CD8-positive, alpha-beta memory T cell (primary cell): ENCODE measurements around the gene PRR19. TPM values are rescaled to one million over a fixed set of nuclear protein-coding genes. Genes with fewer than 3 reads are reported as not detected.
"Not testable (repeated sequence)": the region's sequence is repeated elsewhere in the genome, so short reads cannot be mapped to it uniquely, and the experiment has no call there.

Experiments
- CTCF ChIA-PET: fragments of 350-600 bp; sonication (Branson Sonifier 250); formaldehyde crosslinking; loops from one replicate; lab custom pipeline; 2021; ENCODE audit warnings: antibody characterized with exemption; lab: Charles Lee
- POLR2A ChIA-PET: fragments of 350-600 bp; sonication (Branson Sonifier 250); formaldehyde crosslinking; loops from one replicate; lab custom pipeline; 2021; ENCODE audit warnings: antibody characterized with exemption; lab: Charles Lee
- DNase-seq, 5 donors: peaks; one replicate each; pipeline versions ENCODE4 v3.0.0 to v3.0.0-alpha.2; 2020 to 2022; ENCODE audit warnings: mixed read lengths in 1 of 5
- H3K27ac ChIP-seq: one replicate; pipeline ENCODE4 v1.7.0; 2013; ENCODE audit warnings: low read depth, mild to moderate bottlenecking, low read length, moderate library complexity
- H3K27me3 ChIP-seq: 2 replicates; pipeline ENCODE4 v1.7.0; 2013; ENCODE audit warnings: low read length, mild to moderate bottlenecking; ENCODE audit not compliant: insufficient read depth, poor library complexity, severe bottlenecking
- H3K36me3 ChIP-seq: 2 replicates; pipeline ENCODE4 v1.7.0; 2013; ENCODE audit warnings: mild to moderate bottlenecking, low read length, moderate library complexity; ENCODE audit not compliant: insufficient read depth
- H3K4me1 ChIP-seq: 2 replicates; pipeline ENCODE4 v1.7.0; 2013; ENCODE audit warnings: mild to moderate bottlenecking, low read length, moderate library complexity; ENCODE audit not compliant: insufficient read depth
- H3K4me3 ChIP-seq: 2 replicates; pipeline ENCODE4 v1.7.0; 2013; ENCODE audit warnings: mild to moderate bottlenecking, low read length
- H3K9me3 ChIP-seq: 2 replicates; pipeline ENCODE4 v1.7.0; 2013; ENCODE audit warnings: mild to moderate bottlenecking, low read length
- H3K27ac Mint-ChIP-seq, 8 donors: one replicate each; pipeline ENCODE4 v1.8.0; 2020 to 2021; ENCODE audit warnings: mixed read lengths in 8 of 8, mild to moderate bottlenecking in 6 of 8, inconsistent platforms in 3 of 8, moderate library complexity in 3 of 8
- H3K27me3 Mint-ChIP-seq, 2 donors: one replicate each; pipeline ENCODE4 v1.8.0; 2020 to 2021; ENCODE audit warnings: mixed read lengths in 2 of 2, mild to moderate bottlenecking in 1 of 2, moderate library complexity in 1 of 2
- H3K36me3 Mint-ChIP-seq, 3 donors: one replicate each; pipeline ENCODE4 v1.8.0; 2020 to 2021; ENCODE audit warnings: mixed read lengths in 3 of 3, inconsistent platforms in 1 of 3, mild to moderate bottlenecking in 1 of 3
- H3K4me1 Mint-ChIP-seq, 3 donors: one replicate each; pipeline ENCODE4 v1.8.0; 2020 to 2021; ENCODE audit warnings: mixed read lengths in 3 of 3, inconsistent platforms in 1 of 3, mild to moderate bottlenecking in 1 of 3
- H3K4me3 Mint-ChIP-seq, 7 donors: one replicate each; pipeline ENCODE4 v1.8.0; 2020 to 2021; ENCODE audit warnings: mixed read lengths in 7 of 7, mild to moderate bottlenecking in 6 of 7, moderate library complexity in 4 of 7, inconsistent platforms in 2 of 7
- H3K9me3 Mint-ChIP-seq, 5 donors: one replicate each; pipeline ENCODE4 v1.8.0; 2020 to 2022; ENCODE audit warnings: mixed read lengths in 5 of 5, mild to moderate bottlenecking in 3 of 5, moderate library complexity in 2 of 5, inconsistent platforms in 1 of 5
- polyA plus RNA-seq: library from polyadenylated mRNA; unstranded; fragments of 300-500 nt; fragmentation: Illumina TruSeq; gene quantifications from one replicate; pipeline ENCODE4 v1.2.3, GENCODE V29; 2021
- total RNA-seq, 2 experiments: library from RNA; stranded (reverse); gene quantifications; one replicate each; pipeline ENCODE4 v1.2.3, GENCODE V29; 2021

PRR19 gene
- total and polyA plus RNA-seq, 3 experiments from 2014 or later = 0.64 to 1.0 (median 0.73) TPM

GRCh38 chr19:42333975-42334696 lies 32.2 kb downstream of the PRR19 start:
- Histone ChIP-seq H3K27ac (no peak overlapping the region), H3K36me3 (no peaks in the 10 kb centered on the region), H3K27me3 (no peaks in the 10 kb centered on the region), H3K4me3 (no peak overlapping the region), H3K4me1 (no peaks in the 10 kb centered on the region), H3K9me3 (no peaks in the 10 kb centered on the region)
- H3K27ac Mint-ChIP-seq = no peak overlapping the region
- CTCF ChIA-PET = no interaction called here
- POLR2A ChIA-PET = no interaction called here
- H3K36me3 Mint-ChIP-seq = peaks cover 2 to 8% (median 4%) of the 10 kb centered on the region in 3 donors
- peaks cover under 1 to 3% (median 2%) of the 10 kb centered on the region in 3 donors for H3K4me1 Mint-ChIP-seq
- H3K9me3 Mint-ChIP-seq = no peaks in the 10 kb centered on the region
- no peak overlapping the region for H3K4me3 Mint-ChIP-seq
- no peak for DNase-seq
- no peaks in the 10 kb centered on the region for H3K27me3 Mint-ChIP-seq

- Mint-ChIP-seq H3K27me3 (no peaks in the 10 kb centered on the region), H3K36me3 (peaks cover 4 to 13% (median 4%) of the 10 kb centered on the region in 3 donors), H3K4me1 (no peaks in the 10 kb centered on the region), H3K27ac (no peak overlapping the region), H3K9me3 (no peaks in the 10 kb centered on the region), H3K4me3 (no peak overlapping the region)
- no peak overlapping the region for H3K4me3 ChIP-seq
- H3K4me1 ChIP-seq = no peaks in the 10 kb centered on the region
- no peaks in the 10 kb centered on the region for H3K9me3 ChIP-seq
- H3K27me3 ChIP-seq = no peaks in the 10 kb centered on the region
- no peak for DNase-seq
- H3K27ac ChIP-seq = no peak overlapping the region
- CTCF ChIA-PET = no interaction called here
- POLR2A ChIA-PET = no interaction called here
- H3K36me3 ChIP-seq = no peaks in the 10 kb centered on the region
Observed at GRCh38 chr19:42334697-42335373, 32.9 kb downstream of the PRR19 start.

- Mint-ChIP-seq H3K27ac (no peak overlapping the region), H3K4me3 (no peak overlapping the region)
- CTCF ChIA-PET = no interaction called here
Observed at GRCh38 chr19:42335374-42335936, 33.5 kb downstream of the PRR19 start.

GRCh38 chr19:42335971-42336370 lies 34.0 kb downstream of the PRR19 start:
- Mint-ChIP-seq H3K4me1 (no peaks in the 10 kb centered on the region), H3K27me3 (no peaks in the 10 kb centered on the region), H3K36me3 (peaks cover 4 to 13% (median 4%) of the 10 kb centered on the region in 3 donors), H3K9me3 (no peaks in the 10 kb centered on the region), H3K4me3 (no peak overlapping the region), H3K27ac (no peak overlapping the region)
- POLR2A ChIA-PET = no interaction called here
- no peaks in the 10 kb centered on the region for H3K4me1 ChIP-seq
- no peaks in the 10 kb centered on the region for H3K27me3 ChIP-seq
- H3K27ac ChIP-seq = no peak overlapping the region
- H3K4me3 ChIP-seq = no peak overlapping the region
- no peak for DNase-seq
- H3K9me3 ChIP-seq = no peaks in the 10 kb centered on the region
- H3K36me3 ChIP-seq = no peaks in the 10 kb centered on the region
- CTCF ChIA-PET = no interaction called here

More at GRCh38 chr19:42335374-42335936, 33.5 kb downstream of the PRR19 start:
- H3K4me1 Mint-ChIP-seq = no peaks in the 10 kb centered on the region
- no peaks in the 10 kb centered on the region for H3K9me3 Mint-ChIP-seq
- Histone ChIP-seq H3K27me3 (no peaks in the 10 kb centered on the region), H3K4me3 (no peak overlapping the region), H3K9me3 (no peaks in the 10 kb centered on the region), H3K4me1 (no peaks in the 10 kb centered on the region), H3K27ac (no peak overlapping the region), H3K36me3 (no peaks in the 10 kb centered on the region)
- no peak for DNase-seq
- H3K36me3 Mint-ChIP-seq = peaks cover 4 to 13% (median 4%) of the 10 kb centered on the region in 3 donors
- POLR2A ChIA-PET = no interaction called here
- no peaks in the 10 kb centered on the region for H3K27me3 Mint-ChIP-seq

GRCh38 chr19:42339126-42339860 lies 37.4 kb downstream of the PRR19 start:
- H3K27ac Mint-ChIP-seq, H3K4me1 ChIP-seq, CTCF ChIA-PET, H3K9me3 Mint-ChIP-seq, H3K4me3 ChIP-seq, DNase-seq, H3K27ac ChIP-seq, H3K4me1 Mint-ChIP-seq, H3K36me3 ChIP-seq, H3K27me3 Mint-ChIP-seq, H3K9me3 ChIP-seq, POLR2A ChIA-PET, H3K27me3 ChIP-seq, H3K4me3 Mint-ChIP-seq: not testable (repeated sequence)
- H3K36me3 Mint-ChIP-seq = peaks cover 7 to 25% (median 8%) of the 10 kb centered on the region in 3 donors

GRCh38 chr19:42339922-42340321 lies 38.0 kb downstream of the PRR19 start:
- H3K36me3 Mint-ChIP-seq = peaks cover 7 to 29% (median 11%) of the 10 kb centered on the region in 3 donors
- H3K27ac Mint-ChIP-seq, H3K9me3 Mint-ChIP-seq, H3K4me3 ChIP-seq, H3K27ac ChIP-seq, H3K4me3 Mint-ChIP-seq, H3K4me1 Mint-ChIP-seq, CTCF ChIA-PET, DNase-seq, H3K36me3 ChIP-seq, H3K27me3 Mint-ChIP-seq, POLR2A ChIA-PET, H3K4me1 ChIP-seq, H3K27me3 ChIP-seq, H3K9me3 ChIP-seq: not testable (repeated sequence)

GRCh38 chr19:42343344-42344110 lies 41.6 kb downstream of the PRR19 start:
- no peaks in the 10 kb centered on the region for H3K36me3 ChIP-seq
- ChIA-PET CTCF (interaction anchor here (0.6 to 1.3 kb wide), 2 partner anchors 40 to 220 kb away, joined by 3 read pairs; no protein-coding TSS in a partner anchor), POLR2A (no interaction called here)
- H3K27ac ChIP-seq = no peak overlapping the region
- peak overlapping the region in 1 of 8 donors; percentile 83 for H3K27ac Mint-ChIP-seq
- H3K4me3 Mint-ChIP-seq = no peak overlapping the region
- DNase-seq = no peak
- H3K4me1 Mint-ChIP-seq = no peaks in the 10 kb centered on the region
- H3K4me1 ChIP-seq = no peaks in the 10 kb centered on the region
- H3K27me3 Mint-ChIP-seq = no peaks in the 10 kb centered on the region
- peaks cover 4 to 43% (median 12%) of the 10 kb centered on the region in 3 donors for H3K36me3 Mint-ChIP-seq
- no peaks in the 10 kb centered on the region for H3K27me3 ChIP-seq
- H3K4me3 ChIP-seq = no peak overlapping the region
- no peaks in the 10 kb centered on the region for H3K9me3 Mint-ChIP-seq
- H3K9me3 ChIP-seq = no peaks in the 10 kb centered on the region
